ENCODE results near the gene ELMO1. TPM values are rescaled to one million over a fixed set of nuclear protein-coding genes. Genes with fewer than 3 reads are reported as not detected.

ELMO1 gene
- total RNA-seq, 1 donor from 2014 or later = 78.9 TPM

DNA sequence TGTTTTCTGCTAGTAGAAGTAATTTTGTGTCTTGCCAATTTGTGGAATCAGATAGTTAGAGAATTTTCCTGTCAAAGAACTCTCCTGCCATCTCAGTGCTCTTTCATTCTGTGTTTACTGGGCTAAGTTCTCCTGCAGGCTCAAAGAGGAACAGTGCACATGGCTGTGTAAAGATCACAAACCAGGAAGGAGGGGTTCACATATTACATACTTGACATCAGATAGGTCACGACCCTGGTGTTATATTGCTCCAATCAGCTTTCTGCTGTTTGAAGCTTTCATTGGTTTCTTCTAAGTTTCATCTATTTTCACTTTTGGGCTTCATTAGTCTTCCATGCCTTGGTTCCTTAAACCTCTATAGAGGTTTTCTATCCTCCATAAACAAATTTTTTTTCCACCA is 13.5 kb upstream of the ELMO1 start:
- no peak for DNase-seq

DNA sequence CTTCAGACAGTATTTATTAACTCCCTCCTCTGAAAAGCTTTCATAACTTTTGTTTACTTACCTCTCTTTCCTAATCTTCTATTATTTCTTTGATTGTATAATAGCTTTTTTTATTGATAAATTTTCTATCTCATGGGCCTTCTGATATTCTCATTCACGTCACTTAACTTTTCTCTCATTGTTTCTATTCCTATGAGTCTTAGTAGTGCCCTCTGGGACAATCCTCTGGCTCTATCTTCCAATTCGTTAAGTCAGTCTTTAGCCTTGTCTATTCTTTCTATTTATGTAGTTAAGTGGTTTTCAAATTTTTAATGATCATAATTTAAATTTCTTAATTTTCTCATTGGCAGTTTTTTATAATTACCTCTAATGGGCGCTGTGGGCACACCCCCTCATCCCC is 6.4 kb upstream of the ELMO1 start:
- no peak for DNase-seq

DNA sequence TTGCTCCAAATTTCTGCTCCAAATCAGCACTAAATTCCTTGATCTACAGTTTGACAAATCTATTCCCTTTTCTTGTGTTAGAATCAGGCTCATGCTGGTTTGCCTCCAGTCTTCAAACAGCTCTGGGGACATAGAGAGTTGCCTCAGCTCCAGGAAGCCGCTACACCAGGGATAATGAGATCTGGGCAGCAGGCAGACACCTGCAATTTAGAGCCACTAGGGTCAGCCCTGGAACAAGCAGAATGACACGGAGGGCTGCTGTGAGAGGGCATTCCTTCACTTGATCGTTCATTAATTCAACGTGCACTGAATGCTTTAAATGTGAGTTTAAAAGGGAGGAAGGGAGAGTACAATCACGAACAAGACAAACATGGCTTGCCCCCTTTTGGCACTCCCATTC is 3.7 kb upstream of the ELMO1 start:
- no peak for DNase-seq

DNA sequence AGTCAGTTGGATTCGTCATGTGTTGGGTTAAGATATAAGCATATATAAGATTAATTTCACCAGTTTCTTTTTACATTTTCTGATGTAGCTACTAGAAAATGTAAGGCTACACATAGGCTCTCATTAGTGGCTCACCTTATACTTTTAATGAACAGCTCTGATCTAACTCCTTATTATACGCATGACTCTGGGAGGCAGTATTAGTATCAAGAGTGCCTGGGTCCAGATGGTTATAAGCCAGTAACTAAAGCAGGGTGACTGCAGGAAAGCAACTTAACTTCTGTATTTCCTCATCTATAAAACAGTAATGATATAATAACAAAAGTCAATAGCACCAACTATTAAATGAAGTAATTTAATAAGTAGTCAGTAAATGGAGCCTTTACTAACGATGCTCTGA is 1.4 kb upstream of the ELMO1 start:
- DNase-seq = no peak

DNA sequence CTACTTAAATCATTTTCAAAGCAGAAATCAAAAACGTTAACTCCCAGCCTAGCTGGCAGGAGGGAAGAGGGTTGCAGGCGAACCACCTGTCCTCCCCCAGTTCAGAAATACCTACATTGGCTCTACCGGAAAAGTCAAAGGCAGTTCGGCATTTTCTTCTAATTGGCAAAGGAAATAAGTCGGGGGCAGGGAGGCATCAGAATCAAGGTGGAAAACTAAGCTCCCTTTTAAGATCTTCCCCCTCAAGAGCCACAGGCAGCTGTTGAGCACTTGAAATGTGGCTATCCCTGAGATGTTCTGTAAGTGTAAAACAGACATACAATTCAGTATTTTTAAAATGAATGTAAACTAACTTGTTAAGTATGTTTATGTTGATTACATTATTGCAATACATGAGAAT is 957 bp upstream of the ELMO1 start:
- no peak for DNase-seq

DNA sequence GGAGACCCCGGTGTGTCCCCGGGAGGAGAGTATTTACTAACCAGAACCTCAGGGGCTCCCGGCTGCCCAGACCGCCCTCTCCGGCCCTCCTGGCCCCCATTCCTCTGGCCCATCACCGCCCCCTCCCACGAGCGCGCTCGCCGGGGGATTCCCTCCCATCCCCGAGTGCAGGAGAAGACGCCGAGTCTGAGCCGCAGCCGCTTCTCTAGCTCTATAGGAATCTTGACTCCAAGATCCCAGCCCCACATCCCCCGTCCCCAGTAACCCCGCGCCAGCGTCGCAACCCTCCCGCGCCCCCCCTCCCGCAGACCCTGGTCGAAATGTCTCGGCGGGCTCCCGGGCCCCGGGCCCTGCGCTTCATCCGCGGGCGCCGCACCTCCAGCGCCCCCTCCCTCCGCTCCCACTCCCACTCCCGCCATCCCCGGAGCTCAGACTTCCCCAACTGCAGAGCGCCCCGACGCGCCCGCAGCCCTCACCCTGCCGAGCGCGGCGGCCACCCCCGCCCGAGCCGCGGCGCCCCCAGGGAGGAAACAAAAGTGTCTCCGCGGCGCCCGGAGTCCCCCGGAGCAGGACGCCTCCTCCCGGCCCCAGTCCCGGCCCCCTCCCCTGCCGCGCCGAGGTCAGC is 541 bp downstream of the ELMO1 start:
- no peak for DNase-seq

DNA sequence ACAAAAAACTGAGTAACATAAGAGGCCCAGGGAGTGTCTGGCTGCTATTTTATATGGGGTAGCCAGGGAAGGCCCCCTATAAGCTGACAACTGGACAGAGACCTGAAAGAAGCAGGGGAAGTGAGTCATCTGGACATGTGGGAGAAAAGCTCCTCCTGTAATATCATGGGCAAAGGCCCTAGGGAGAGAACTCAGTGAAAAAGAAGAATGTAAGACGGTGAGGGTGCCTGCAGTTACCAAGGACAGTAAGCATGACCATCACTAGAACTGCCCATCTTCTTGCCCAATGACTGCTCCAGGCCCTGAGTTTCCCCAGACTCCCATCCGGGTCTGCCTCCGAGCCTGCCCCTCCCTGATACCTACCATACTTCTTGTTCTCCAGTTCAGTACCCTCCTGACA is 2.3 kb downstream of the ELMO1 start:
- no peak for DNase-seq

DNA sequence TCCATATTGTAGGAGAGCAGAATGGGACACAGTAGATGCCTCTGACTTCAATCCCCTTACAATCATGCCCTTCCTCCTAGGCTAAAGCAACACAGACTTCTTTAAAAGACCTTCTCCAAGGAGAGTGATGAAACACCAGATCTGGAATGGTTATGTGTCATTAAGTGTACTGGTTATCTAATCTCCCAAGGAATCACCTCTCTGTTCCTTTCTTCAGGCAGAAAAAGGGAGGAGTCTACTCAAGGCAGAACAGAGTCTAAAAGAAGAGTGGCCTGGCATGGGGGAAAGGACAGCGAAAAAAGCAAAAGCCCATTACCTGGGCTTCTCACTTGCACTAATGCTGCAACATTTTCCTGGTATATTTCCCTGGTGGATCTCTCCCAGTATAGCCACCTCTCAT is 2.9 kb downstream of the ELMO1 start:
- no peak for DNase-seq

DNA sequence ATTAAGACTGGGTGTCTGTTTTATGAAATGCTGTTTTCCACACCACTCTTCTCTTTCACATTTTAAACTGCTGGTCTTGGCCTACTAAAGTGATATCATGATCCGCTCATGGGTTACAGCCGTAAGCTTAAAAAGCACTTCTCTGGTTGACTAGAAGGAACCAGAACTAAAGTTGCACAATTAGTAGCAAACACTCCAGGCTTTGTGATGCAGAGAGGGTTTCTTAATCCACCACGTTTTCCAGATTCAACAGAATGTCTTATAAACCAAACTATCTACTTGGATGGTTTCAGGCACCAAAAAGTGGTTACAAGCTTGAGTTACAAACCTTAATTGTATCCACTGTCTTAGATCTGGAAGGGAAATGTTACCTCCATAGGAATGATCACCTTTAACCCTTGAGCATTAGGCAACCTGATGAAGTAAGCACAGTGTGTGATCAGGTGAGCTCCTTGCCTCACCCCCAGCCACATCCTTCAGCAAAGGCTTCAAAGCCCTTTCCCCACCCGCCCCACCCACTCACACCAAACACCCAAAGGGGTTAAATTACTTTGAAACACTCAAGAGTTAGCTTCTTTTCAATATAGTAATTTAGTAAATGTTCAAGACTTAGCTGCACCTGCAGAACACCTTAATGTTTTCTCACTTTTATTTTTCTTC is 3.5 kb downstream of the ELMO1 start:
- no peak for DNase-seq

DNA sequence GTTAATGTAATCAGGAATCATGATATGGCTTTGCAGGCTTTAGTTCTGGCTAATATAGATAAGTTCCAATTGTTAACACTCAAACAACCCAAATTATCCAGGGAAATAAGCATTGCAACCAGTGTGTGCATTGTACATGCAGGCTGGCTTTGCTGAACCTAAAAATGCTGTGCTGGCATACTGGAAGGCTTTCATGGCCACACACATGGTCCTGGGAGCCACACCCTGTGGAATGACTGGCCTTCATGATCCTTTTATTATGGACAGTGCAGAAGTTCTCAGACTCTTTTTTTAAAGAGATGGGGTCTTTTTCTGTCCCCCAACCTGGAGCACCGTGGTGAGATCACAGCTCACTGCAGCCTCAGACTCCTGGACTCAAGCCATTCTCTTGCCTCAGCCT is 5.0 kb downstream of the ELMO1 start:
- DNase-seq = no peak

DNA sequence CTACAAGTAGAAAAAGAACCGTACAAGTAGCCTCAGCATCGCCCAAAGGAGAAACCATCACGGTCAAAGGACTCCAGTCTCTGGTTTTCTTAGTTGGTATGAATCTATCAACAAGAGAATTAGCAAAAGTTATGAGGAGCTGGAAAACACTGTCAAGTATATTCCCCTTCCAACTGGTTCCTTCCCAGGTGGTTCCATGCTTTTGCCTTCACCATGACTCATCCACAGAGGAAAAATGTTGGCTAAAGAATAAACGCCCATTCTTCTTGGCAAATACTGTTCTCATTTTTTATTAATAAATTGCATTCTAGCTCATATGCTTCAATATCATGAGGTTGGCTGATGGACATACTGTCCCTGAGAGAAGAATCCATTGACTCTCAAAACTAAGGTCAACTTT is 6.4 kb downstream of the ELMO1 start:
- DNase-seq = no peak

DNA sequence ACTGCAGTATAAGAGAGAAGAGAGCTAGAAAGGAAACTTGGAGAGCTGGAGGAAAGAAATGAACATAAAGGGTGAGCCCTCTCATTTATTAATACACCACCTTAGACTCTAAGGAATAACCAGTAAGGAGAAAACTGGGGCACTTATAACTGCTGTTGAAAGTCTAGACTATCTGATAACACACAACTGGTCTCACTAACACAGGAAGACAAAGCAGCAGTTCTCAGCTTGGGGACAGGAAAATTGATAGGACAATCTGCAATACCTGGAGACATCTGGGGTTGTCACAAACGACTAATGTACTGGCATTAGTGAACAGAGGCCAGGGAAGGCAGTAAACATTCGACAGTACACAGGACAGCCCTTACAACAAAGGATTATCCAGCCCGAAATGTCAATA is 6.8 kb downstream of the ELMO1 start:
- DNase-seq = no peak

DNA sequence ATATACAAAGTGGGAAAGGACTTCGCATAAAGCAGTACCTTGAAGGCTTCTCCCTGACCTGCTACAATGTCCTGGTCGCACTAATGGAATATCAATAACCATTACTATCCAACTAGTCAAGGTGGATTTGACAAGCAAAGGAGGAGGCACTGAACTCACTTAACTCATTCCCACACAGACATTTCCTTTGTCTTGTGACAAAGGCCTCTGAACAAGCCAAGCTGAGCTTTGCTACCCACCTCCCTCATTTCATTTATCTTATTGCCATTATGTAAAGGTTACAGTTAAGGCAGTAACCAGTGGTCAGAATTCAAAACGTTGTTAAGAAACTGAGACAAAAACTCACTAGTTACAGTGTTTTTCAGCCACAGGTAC is 7.3 kb downstream of the ELMO1 start:
- DNase-seq = no peak

DNA sequence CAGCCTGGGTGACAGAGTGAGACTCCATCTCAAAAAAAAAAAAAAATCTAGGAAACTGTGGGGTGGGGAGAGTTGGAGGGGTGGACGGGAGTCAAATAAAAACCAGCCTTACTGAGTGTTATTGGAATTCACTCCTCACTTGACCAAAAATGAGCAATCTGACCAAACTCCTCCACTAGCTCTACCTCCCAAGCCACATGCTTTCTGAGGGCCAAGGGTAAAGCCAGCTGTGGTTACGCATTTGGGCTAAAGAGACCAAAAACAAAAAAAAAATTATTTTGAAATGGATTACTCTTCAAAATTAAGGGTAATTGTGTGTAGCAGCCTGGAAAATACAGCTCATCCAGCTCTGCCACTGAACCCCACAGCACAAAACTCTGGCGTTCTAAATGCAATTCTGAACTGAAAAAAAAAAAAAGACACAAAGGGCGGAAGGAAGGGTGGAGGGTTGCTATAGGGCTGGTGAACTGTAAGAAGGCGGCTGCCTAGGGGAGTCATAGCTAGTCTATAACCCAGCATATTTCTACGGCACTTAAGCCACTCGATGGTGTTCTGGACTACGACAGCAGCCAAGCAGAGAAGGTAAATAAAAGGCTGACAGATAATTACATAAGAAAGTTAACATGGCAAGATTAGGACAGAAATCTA is 7.8 kb downstream of the ELMO1 start:
- no peak for DNase-seq

DNA sequence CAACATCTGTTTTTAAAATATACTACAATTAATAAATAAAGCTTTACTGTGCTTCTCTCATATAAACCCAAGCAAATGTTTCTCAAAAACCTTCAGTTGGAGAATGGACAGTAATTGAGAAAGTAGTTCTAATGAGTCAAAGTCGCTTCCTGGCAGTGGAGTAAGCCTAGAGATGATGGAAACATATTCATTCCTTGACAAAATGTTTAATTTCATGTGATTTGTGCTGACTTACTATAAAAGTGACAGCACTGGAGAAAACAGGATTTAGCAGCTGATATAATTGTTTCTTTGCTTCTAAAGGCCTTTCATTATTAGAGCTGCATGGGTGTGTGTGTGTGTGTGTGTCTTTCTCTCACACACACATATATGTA is 9.0 kb downstream of the ELMO1 start:
- DNase-seq = no peak

DNA sequence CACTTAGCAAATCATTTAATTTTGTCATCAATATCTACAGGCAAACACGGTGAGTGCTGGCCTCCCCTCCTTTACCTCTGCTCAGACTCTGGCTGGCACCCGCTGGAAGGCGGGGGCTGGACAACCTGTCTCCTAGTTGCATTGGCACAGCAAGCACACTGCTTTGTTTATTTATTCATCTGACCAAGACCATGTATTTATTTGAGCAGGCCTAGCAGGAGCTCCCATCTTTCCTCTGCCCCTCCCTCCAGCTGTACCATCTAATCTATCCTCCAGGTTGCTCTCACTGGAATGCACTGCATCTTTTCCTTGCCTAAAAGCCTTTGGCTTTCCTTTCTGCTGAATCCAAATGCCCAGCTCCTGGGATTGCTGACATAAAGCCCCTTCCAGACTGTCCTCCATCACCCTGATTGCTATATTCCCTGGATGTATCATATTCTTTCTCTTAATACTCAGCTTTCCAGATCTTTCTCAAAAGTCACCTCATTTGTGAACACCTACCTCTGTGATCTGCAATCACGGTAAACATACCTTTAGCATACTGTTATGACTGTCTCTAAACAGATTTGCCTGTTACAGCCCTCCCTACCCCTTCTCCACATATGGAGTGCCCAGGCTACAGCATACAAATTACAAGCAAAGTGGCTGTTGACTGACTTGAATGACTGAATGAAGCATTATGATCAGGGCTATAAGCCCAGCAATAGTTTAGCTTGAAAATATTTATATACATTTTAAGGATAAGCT is 9.6 kb downstream of the ELMO1 start:
- no peak for DNase-seq

DNA sequence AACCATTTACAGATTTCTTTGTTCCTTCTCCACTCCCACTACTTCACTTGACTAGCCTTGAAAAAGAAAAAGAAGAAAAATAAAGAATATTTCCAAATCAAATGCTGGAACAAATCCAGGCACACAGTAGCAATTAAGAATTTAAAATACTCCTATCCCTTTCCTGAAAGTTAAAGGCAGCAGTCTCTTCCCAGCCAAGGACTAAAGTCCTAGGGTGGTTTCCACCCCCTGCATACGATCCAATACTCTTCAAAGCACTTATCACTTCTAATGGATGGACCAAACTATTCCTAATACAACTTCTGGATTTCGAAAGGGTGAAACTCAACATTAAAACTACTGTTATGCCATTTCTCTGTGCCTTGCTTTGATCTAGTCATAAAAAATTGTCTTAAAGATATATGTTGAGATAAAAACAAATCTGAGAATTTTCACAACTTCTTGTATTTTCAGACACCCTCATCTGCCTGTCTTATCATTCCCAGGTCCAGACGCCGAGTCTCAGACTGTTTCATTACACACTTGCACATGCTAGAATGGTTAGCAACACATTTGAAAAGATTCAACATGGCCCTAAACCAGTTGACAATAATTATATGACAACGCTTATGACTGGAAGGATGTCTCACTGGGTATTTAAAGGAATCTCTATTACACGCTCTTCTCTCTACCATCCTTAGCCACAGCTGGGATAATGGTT is 13.4 kb downstream of the ELMO1 start:
- no peak for DNase-seq

DNA sequence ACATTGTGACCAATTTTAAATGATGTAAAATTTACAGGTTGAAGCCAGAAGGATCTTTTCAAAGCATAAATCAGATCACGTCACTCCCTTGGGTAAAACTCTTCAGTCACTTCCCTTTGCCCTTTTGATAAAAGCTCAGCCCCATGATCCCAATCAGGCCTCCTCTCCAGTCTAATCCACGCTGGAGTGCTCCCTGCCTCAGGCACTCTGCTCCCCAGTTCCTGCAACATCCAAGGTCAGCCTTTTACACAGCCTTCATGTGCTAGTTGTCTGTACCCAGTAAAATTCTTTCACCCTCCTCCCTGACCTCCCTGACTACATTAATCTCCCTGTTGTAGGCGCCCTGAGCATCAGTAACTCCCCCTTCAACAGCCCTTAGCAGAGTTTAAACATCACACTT is 14.1 kb downstream of the ELMO1 start:
- DNase-seq = no peak

DNA sequence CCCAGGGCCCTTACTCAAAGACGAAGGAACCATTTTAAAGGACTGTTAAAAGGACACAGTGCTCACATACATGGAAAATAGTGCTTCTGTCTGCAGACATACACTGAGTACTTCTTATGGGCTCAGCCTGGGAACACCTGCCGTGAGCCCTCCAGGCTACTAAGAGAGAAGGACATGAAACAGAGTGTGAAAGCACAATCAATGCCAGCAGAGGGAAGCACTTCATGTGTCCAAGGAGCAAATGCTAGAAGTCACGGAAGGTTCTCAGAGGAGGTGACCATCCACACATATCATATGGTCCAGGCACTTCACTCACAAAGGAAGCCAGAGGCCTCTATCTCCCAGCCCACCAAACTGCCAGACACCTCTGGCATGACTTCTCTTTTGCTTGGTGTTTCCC is 15.5 kb downstream of the ELMO1 start:
- no peak for DNase-seq

DNA sequence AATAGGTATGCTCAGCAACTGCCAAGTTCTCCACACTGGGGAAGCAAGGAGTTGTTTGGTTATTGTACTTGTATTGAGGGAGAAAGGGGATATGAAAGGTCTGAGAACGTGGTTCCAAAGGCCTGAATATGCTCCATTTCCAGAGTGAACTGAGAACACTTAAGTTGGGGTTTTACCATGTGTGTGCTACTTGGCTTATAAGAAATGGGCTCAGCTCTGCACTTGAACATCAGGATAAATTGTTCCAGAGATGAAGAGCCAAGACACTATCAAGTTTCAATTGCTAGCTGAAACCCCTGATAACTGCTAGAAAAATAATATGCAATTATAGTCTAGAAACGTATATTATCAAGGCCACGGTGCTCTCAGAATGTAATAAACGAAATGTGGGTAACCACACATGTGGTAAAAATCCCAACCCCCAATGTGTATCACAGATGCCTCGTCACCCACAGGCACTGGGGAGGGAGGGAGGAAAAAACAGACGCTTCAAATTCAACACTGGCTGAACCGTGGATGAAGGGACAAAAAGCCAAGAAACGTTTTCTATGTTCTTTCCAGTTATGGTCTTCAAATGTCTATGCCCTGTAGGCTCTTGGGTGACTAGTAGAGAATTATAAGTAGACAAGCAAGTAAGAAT is 16.3 kb downstream of the ELMO1 start:
- DNase-seq = no peak

DNA sequence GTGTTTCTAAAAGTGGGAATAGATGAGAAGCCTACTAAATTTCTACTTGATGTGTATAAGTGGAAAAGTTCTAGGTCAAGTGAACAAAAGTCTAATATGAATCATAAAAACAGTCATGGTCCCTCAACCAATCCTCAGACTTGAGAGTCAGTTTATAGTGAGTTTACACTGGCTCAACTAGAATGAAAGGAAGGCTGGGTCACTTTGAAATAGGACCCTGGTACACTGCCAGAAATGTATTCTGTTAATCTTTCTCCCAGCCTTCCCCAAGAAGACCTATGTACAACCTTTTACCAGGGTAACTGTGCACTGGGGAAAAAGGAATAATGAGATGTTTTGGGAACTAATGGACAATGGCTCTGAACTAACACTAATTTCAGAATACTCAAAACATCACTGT is 17.3 kb downstream of the ELMO1 start:
- DNase-seq = no peak

DNA sequence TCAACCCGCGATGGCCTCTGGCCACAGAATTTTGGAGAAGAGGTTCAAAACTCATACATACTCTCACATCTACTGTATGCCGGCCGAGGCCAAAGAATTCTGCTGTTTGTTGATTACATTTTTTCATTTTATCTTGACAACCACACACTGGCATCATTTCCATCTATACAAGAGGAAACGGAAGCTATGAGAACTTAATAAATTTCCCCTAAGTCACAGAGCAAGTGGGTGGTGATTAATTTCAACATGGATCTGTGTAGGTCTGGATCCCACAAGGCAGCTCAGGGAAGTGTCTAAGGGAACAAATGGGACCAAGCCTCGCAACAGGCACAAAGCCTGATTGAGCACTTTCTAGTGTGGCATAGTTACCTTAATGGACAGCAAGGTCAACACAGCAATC is 18.0 kb downstream of the ELMO1 start:
- DNase-seq = no peak

Data from occipital lobe (tissue), 2 donors.